GM23338 (cell line): ENCODE measurements around the gene PAF1. TPM values are rescaled to one million over a fixed set of nuclear protein-coding genes. Genes with fewer than 3 reads are reported as not detected.

Experiments
- ATAC-seq: fragments of 200-7000 bp; cut with Tn5 transposase; 3 replicates; pipeline ENCODE4 v1.9.1; 2020
- DNase-seq: peaks from one replicate; pipeline ENCODE4 v3.0.0-alpha.2; 2015; ENCODE audit warnings: low spot score
- H2AFZ ChIP-seq: fragments of 200-600 bp; sonication (generic); 2 replicates; pipeline ENCODE4 v1.8.0; 2016; ENCODE audit warnings: antibody characterized with exemption, mild to moderate bottlenecking, moderate library complexity
- H3F3A ChIP-seq: fragments of 200-600 bp; sonication (generic); replicated peaks from 2 replicates; pipeline ENCODE4 v1.8.0; 2017; ENCODE audit warnings: antibody characterized with exemption, mixed run types, low read depth
- H3K27ac ChIP-seq: fragments of 200-600 bp; sonication (generic); 2 replicates; pipeline ENCODE4 v1.6.1; 2016; ENCODE audit warnings: low read depth
- H3K27me3 ChIP-seq: fragments of 200-600 bp; sonication (generic); 2 replicates; pipeline ENCODE4 v1.8.0; 2016; ENCODE audit warnings: mild to moderate bottlenecking, mixed run types, moderate library complexity; ENCODE audit not compliant: insufficient read depth
- H3K36me3 ChIP-seq: fragments of 200-600 bp; sonication (generic); 2 replicates; pipeline ENCODE4 v1.8.0; 2016; ENCODE audit warnings: mild to moderate bottlenecking; ENCODE audit not compliant: insufficient read depth
- H3K4me1 ChIP-seq: fragments of 200-600 bp; sonication (generic); 2 replicates; pipeline ENCODE4 v1.8.0; 2016; ENCODE audit warnings: mild to moderate bottlenecking, moderate library complexity; ENCODE audit not compliant: insufficient read depth
- H3K4me2 ChIP-seq: fragments of 200-600 bp; sonication (generic); 2 replicates; pipeline ENCODE4 v1.7.1; 2017; ENCODE audit warnings: mixed run types
- H3K4me3 ChIP-seq: fragments of 200-600 bp; sonication (generic); 2 replicates; pipeline ENCODE4 v1.6.1; 2016; ENCODE audit warnings: mixed run types
- H3K79me2 ChIP-seq: fragments of 200-600 bp; sonication (generic); replicated peaks from 2 replicates; pipeline ENCODE4 v1.8.0; 2017; ENCODE audit warnings: mild to moderate bottlenecking; ENCODE audit not compliant: insufficient read depth
- H3K9me2 ChIP-seq: fragments of 200-600 bp; sonication (generic); 2 replicates; pipeline ENCODE4 v1.8.0; 2017; ENCODE audit not compliant: insufficient read depth
- H4K20me1 ChIP-seq: fragments of 200-600 bp; sonication (generic); replicated peaks from 2 replicates; pipeline ENCODE4 v1.8.0; 2017; ENCODE audit warnings: mild to moderate bottlenecking; ENCODE audit not compliant: insufficient read depth
- H3K27ac Mint-ChIP-seq: 2 replicates; pipeline ENCODE4 v1.8.0; 2020; ENCODE audit warnings: inconsistent platforms, mild to moderate bottlenecking, moderate library complexity, mixed read lengths
- H3K27me3 Mint-ChIP-seq: 3 replicates; pipeline ENCODE4 v1.8.0; 2022; ENCODE audit warnings: low read depth, mild to moderate bottlenecking, moderate library complexity, mixed read lengths, inconsistent platforms; ENCODE audit not compliant: insufficient read depth, poor library complexity
- H3K36me3 Mint-ChIP-seq: 3 replicates; pipeline ENCODE4 v1.8.0; 2021; ENCODE audit warnings: low read depth, mild to moderate bottlenecking, inconsistent platforms, moderate library complexity, mixed read lengths
- H3K4me1 Mint-ChIP-seq: 3 replicates; pipeline ENCODE4 v1.8.0; 2020; ENCODE audit warnings: mild to moderate bottlenecking, inconsistent platforms, mixed read lengths
- H3K4me3 Mint-ChIP-seq: 3 replicates; pipeline ENCODE4 v1.8.0; 2021; ENCODE audit warnings: moderate library complexity, mild to moderate bottlenecking, inconsistent platforms, mixed read lengths
- H3K9me3 Mint-ChIP-seq: 3 replicates; pipeline ENCODE4 v1.8.0; 2020; ENCODE audit warnings: moderate library complexity, mild to moderate bottlenecking, inconsistent platforms, mixed read lengths
- CTCF ChIP-seq, 2 experiments: fragments of 200-600 bp in 1 of 2; sonication (generic) in 1 of 2; conservative IDR thresholded peaks; 2 replicates each; pipeline versions ENCODE4 v1.5.1 to v1.6.1; 2016 to 2017; ENCODE audit warnings: antibody characterized with exemption in 2 of 2, low read depth in 2 of 2, mild to moderate bottlenecking in 2 of 2, moderate library complexity in 1 of 2
- ETS1 ChIP-seq: IDR thresholded peaks from 2 replicates; pipeline ENCODE4 v1.6.1; 2016; ENCODE audit warnings: antibody characterized with exemption
- EZH2 ChIP-seq: fragments of 200-600 bp; sonication (generic); IDR thresholded peaks from one replicate; pipeline ENCODE4 v1.8.0; 2017; ENCODE audit warnings: antibody characterized with exemption, mild to moderate bottlenecking, low read depth; ENCODE audit not compliant: unreplicated experiment
- POLR2AphosphoS5 ChIP-seq: IDR thresholded peaks from 2 replicates; pipeline ENCODE4 v1.6.1; 2016; ENCODE audit warnings: antibody characterized with exemption, low read depth
- REST ChIP-seq: IDR thresholded peaks from one replicate; pipeline ENCODE4 v1.6.1; 2018; ENCODE audit warnings: antibody characterized with exemption; ENCODE audit not compliant: unreplicated experiment
- STAT1 ChIP-seq: IDR thresholded peaks from one replicate; pipeline ENCODE4 v1.6.1; 2016; ENCODE audit warnings: antibody characterized with exemption; ENCODE audit not compliant: unreplicated experiment
- ZNF114 ChIP-seq: fragments of 250-450 bp; sonication (Bioruptor Pico); IDR thresholded peaks from 2 replicates; pipeline ENCODE4 v1.5.0; 2020; ENCODE audit warnings: mild to moderate bottlenecking, moderate library complexity
- polyA plus RNA-seq: library from polyadenylated mRNA; unstranded; fragments of >200 nt; fragmentation: Nextera tagmentation; extraction: Ambion mirVana; gene quantifications from 2 replicates; pipeline ENCODE4 v1.2.1, GENCODE V29; 2016
- total RNA-seq: library from RNA; depleted of rRNA; stranded (reverse); fragments of >200 nt; shearing (Covaris generic); gene quantifications from 2 replicates; pipeline ENCODE4 v1.2.3, GENCODE V29; 2014
- TF ChIP-seq, protein P1 (sequence below): fragments of 250-450 bp; sonication (Bioruptor Pico); IDR thresholded peaks from 2 replicates; pipeline ENCODE4 v1.5.0; 2020; ENCODE audit warnings: mild to moderate bottlenecking, moderate library complexity

The PAF1 gene
- total and polyA plus RNA-seq, 2 experiments from 2014 or later, result 22.1 to 47.3 TPM

DNA sequence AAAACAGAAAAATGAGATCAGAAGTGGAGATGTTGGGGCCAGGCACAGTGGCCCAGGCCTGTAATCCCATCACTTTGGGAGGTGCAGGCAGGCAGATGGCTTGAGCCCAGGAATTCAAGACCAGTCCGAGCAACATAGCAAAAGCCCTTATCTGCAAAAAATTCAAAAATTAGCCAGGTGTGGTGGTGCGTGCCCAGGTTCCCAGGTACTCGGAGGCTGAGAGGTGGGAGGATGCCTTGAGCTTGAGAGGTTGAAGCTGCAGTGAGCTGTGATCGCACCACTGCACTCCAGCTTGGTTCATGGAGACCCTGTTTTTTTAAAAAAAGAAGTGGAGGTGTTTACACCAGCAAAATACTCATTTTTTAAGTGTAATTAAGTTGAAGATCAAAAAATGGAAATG, 9.2 kb upstream of the PAF1 start (continued):
- no peak for TF ChIP-seq ETS1
- TF ChIP-seq STAT1, result no peak
- no peak for TF ChIP-seq EZH2
- no peak for TF ChIP-seq ZNF114 (CRISPR knock-in tag)

DNA sequence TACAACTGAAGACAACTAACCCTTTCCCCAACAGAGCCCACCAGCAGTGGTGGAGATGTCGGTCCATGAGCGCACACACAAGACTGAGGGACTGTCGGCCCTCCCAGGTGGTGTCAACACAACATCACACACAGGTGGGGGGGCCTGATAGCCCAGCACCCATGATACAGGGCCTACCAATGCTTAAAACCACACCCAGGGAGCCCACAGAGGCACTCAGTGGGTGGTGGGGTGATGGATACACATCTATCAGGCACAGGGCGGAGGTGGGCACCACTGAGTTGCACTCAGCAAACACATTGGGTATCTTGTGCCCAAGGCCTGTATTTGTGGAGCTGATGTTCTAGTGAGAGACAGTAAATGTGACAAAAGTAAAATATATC, 8.8 kb upstream of the PAF1 start:
- Mint-ChIP-seq H3K4me1 (peaks cover 32% of the 10 kb centered on the region), H3K27ac (no peak overlapping the region), H3K27me3 (peaks cover 14% of the 10 kb centered on the region), H3K4me3 (no peak overlapping the region; the same call in 2 of the 3 replicates), H3K36me3 (peaks cover 22% of the 10 kb centered on the region), H3K9me3 (peaks cover 4% of the 10 kb centered on the region; the same call in 1 of the 3 replicates)
- no peak overlapping the region for H3K27ac ChIP-seq
- no peaks in the 10 kb centered on the region for H3K79me2 ChIP-seq
- no peak for DNase-seq
- H3K27me3 ChIP-seq, result no peaks in the 10 kb centered on the region
- H2AFZ ChIP-seq, result no peak overlapping the region
- H4K20me1 ChIP-seq, result no peaks in the 10 kb centered on the region; the same call in 1 of the 2 replicates
- H3F3A ChIP-seq, result peaks cover 46% of the 10 kb centered on the region; the same call in 1 of the 2 replicates
- no peak overlapping the region for H3K4me2 ChIP-seq
- H3K9me2 ChIP-seq, result no peaks in the 10 kb centered on the region
- TF ChIP-seq POLR2AphosphoS5 (peak; percentile 32), CTCF (conservative IDR thresholded peaks at IDR 0.05; ENCODE audit: low read depth in 2 of 2) (no peak), REST (no peak)
- TF ChIP-seq, protein P1, sequence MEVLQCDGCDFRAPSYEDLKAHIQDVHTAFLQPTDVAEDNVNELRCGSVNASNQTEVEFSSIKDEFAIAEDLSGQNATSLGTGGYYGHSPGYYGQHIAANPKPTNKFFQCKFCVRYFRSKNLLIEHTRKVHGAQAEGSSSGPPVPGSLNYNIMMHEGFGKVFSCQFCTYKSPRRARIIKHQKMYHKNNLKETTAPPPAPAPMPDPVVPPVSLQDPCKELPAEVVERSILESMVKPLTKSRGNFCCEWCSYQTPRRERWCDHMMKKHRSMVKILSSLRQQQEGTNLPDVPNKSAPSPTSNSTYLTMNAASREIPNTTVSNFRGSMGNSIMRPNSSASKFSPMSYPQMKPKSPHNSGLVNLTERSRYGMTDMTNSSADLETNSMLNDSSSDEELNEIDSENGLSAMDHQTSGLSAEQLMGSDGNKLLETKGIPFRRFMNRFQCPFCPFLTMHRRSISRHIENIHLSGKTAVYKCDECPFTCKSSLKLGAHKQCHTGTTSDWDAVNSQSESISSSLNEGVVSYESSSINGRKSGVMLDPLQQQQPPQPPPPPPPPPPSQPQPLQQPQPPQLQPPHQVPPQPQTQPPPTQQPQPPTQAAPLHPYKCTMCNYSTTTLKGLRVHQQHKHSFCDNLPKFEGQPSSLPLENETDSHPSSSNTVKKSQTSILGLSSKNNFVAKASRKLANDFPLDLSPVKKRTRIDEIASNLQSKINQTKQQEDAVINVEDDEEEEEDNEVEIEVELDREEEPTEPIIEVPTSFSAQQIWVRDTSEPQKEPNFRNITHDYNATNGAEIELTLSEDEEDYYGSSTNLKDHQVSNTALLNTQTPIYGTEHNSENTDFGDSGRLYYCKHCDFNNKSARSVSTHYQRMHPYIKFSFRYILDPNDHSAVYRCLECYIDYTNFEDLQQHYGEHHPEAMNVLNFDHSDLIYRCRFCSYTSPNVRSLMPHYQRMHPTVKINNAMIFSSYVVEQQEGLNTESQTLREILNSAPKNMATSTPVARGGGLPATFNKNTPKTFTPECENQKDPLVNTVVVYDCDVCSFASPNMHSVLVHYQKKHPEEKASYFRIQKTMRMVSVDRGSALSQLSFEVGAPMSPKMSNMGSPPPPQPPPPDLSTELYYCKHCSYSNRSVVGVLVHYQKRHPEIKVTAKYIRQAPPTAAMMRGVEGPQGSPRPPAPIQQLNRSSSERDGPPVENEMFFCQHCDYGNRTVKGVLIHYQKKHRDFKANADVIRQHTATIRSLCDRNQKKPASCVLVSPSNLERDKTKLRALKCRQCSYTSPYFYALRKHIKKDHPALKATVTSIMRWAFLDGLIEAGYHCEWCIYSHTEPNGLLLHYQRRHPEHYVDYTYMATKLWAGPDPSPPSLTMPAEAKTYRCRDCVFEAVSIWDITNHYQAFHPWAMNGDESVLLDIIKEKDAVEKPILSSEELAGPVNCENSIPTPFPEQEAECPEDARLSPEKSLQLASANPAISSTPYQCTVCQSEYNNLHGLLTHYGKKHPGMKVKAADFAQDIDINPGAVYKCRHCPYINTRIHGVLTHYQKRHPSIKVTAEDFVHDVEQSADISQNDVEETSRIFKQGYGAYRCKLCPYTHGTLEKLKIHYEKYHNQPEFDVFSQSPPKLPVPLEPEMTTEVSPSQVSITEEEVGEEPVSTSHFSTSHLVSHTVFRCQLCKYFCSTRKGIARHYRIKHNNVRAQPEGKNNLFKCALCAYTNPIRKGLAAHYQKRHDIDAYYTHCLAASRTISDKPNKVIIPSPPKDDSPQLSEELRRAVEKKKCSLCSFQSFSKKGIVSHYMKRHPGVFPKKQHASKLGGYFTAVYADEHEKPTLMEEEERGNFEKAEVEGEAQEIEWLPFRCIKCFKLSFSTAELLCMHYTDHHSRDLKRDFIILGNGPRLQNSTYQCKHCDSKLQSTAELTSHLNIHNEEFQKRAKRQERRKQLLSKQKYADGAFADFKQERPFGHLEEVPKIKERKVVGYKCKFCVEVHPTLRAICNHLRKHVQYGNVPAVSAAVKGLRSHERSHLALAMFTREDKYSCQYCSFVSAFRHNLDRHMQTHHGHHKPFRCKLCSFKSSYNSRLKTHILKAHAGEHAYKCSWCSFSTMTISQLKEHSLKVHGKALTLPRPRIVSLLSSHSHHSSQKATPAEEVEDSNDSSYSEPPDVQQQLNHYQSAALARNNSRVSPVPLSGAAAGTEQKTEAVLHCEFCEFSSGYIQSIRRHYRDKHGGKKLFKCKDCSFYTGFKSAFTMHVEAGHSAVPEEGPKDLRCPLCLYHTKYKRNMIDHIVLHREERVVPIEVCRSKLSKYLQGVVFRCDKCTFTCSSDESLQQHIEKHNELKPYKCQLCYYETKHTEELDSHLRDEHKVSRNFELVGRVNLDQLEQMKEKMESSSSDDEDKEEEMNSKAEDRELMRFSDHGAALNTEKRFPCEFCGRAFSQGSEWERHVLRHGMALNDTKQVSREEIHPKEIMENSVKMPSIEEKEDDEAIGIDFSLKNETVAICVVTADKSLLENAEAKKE (CRISPR knock-in tag), result no peak
- no peak overlapping the region for H3K4me3 ChIP-seq
- H3K4me1 ChIP-seq, result peaks cover 27% of the 10 kb centered on the region
- ATAC-seq, result no peak
- no peaks in the 10 kb centered on the region for H3K36me3 ChIP-seq
